ENCODE data around the gene CTRB2.

CTRB2 gene

GRCh38 chr16:75193730-75194444, 13.1 kb downstream of the CTRB2 start:
- no peaks in the 10 kb centered on the region for H3K36me3 ChIP-seq (ENCODE audit: control insufficient read depth, insufficient read depth, low read length)
- no peaks in the 10 kb centered on the region for H3K27me3 ChIP-seq (ENCODE audit: control insufficient read depth, insufficient read depth, low read length, poor library complexity, severe bottlenecking)
- no peaks in the 10 kb centered on the region for H3K4me1 ChIP-seq (ENCODE audit: control insufficient read depth, insufficient read depth, low read length)
- no peak overlapping the region for H3K27ac ChIP-seq (ENCODE audit: insufficient read depth, low read depth, low read length, poor library complexity, severe bottlenecking)
- 91 to 92% methylated on average over 10 of the region's 10 CpGs for WGBS, 2 experiments
- no peak overlapping the region for H3K4me3 ChIP-seq (ENCODE audit: insufficient read depth, low read depth, low read length)
- no peaks in the 10 kb centered on the region for H3K9me3 ChIP-seq (ENCODE audit: control insufficient read depth, low read length)

DNA sequence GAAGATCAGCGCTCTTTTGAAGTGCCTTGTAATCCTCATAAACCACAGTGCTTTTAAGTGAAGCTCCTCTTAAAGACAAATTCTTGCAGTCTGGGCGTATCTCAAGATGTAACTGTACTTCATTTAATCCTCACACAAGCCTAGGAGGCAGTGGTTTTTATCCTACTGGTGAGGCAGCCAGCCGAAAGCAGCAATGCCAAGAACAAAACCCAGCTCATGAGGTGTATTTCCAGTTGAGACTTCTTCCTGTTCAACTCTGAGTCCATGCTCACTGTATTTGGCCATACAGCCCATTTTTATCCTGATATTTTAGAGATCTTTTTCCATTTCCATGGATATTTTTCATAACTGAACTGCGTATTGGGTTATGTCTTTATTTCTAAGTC, 13.7 kb downstream of the CTRB2 start:
- H3K36me3 ChIP-seq (ENCODE audit: control insufficient read depth, insufficient read depth, low read length): no peaks in the 10 kb centered on the region
- H3K9me3 ChIP-seq (ENCODE audit: control insufficient read depth, low read length): no peaks in the 10 kb centered on the region
- no peaks in the 10 kb centered on the region for H3K27me3 ChIP-seq (ENCODE audit: control insufficient read depth, insufficient read depth, low read length, poor library complexity, severe bottlenecking)
- H3K27ac ChIP-seq (ENCODE audit: insufficient read depth, low read depth, low read length, poor library complexity, severe bottlenecking): no peak overlapping the region
- 94 to 95% methylated on average over 4 of the region's 4 CpGs for WGBS, 2 experiments
- H3K4me1 ChIP-seq (ENCODE audit: control insufficient read depth, insufficient read depth, low read length): no peaks in the 10 kb centered on the region
- no peak overlapping the region for H3K4me3 ChIP-seq (ENCODE audit: insufficient read depth, low read depth, low read length)

GRCh38 chr16:75192606-75193264, 14.2 kb downstream of the CTRB2 start:
- H3K9me3 ChIP-seq (ENCODE audit: control insufficient read depth, low read length): no peaks in the 10 kb centered on the region
- H3K4me1 ChIP-seq (ENCODE audit: control insufficient read depth, insufficient read depth, low read length): no peaks in the 10 kb centered on the region
- no peaks in the 10 kb centered on the region for H3K36me3 ChIP-seq (ENCODE audit: control insufficient read depth, insufficient read depth, low read length)
- no peak overlapping the region for H3K27ac ChIP-seq (ENCODE audit: insufficient read depth, low read depth, low read length, poor library complexity, severe bottlenecking)
- H3K4me3 ChIP-seq (ENCODE audit: insufficient read depth, low read depth, low read length): no peak overlapping the region
- 94 to 95% methylated on average over 21 of the region's 21 CpGs for WGBS, 2 experiments
- H3K27me3 ChIP-seq (ENCODE audit: control insufficient read depth, insufficient read depth, low read length, poor library complexity, severe bottlenecking): no peaks in the 10 kb centered on the region

DNA sequence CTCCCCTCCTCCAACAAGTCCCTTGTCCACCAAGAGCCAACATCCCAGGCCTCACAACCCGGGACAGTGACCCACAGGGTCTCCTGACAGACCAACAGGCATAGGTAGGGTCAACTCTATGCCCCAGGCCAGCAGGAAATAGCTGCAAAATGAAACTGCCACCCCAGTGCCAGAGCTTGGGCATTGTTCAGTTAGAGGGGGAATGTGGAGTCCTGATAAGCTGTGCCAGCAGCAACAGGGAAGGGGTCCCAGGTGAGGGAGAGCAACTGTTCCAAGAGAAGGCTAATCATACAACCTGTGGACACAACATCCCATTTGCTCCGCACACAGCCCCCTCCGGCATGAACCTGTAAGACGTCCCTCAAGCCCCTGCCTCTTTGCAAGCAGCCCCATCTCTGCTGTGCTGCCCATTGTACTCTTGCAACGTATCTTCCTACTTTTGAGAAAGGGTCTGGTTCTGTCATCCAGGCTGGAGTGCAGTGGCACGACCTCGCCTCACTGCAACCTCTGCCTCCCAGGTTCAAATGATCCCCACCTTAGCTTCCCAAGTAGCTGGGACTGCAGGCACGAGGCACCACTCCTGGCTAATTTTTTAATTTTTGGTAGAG, 17.2 kb downstream of the CTRB2 start:
- WGBS, 2 experiments: 89% methylated on average over 8 of the region's 8 CpGs
- no peaks in the 10 kb centered on the region for H3K4me1 ChIP-seq (ENCODE audit: control insufficient read depth, insufficient read depth, low read length)
- no peaks in the 10 kb centered on the region for H3K9me3 ChIP-seq (ENCODE audit: control insufficient read depth, low read length)

GRCh38 chr16:75188832-75189477, 18.0 kb downstream of the CTRB2 start:
- H3K4me1 ChIP-seq (ENCODE audit: control insufficient read depth, insufficient read depth, low read length): no peaks in the 10 kb centered on the region
- H3K9me3 ChIP-seq (ENCODE audit: control insufficient read depth, low read length): no peaks in the 10 kb centered on the region
- no peak overlapping the region for H3K4me3 ChIP-seq (ENCODE audit: insufficient read depth, low read depth, low read length)
- 92 to 96% methylated on average over 14 of the region's 14 CpGs for WGBS, 2 experiments
- H3K36me3 ChIP-seq (ENCODE audit: control insufficient read depth, insufficient read depth, low read length): no peaks in the 10 kb centered on the region
- no peak overlapping the region for H3K27ac ChIP-seq (ENCODE audit: insufficient read depth, low read depth, low read length, poor library complexity, severe bottlenecking)
- no peaks in the 10 kb centered on the region for H3K27me3 ChIP-seq (ENCODE audit: control insufficient read depth, insufficient read depth, low read length, poor library complexity, severe bottlenecking)

More for the DNA sequence above, 17.2 kb downstream of the CTRB2 start:
- Histone ChIP-seq H3K27ac (ENCODE audit: insufficient read depth, low read depth, low read length, poor library complexity, severe bottlenecking) (no peak overlapping the region), H3K4me3 (ENCODE audit: insufficient read depth, low read depth, low read length) (no peak overlapping the region), H3K36me3 (ENCODE audit: control insufficient read depth, insufficient read depth, low read length) (no peaks in the 10 kb centered on the region), H3K27me3 (ENCODE audit: control insufficient read depth, insufficient read depth, low read length, poor library complexity, severe bottlenecking) (no peaks in the 10 kb centered on the region)

- Histone ChIP-seq H3K4me1 (ENCODE audit: control insufficient read depth, insufficient read depth, low read length) (no peaks in the 10 kb centered on the region), H3K27ac (ENCODE audit: insufficient read depth, low read depth, low read length, poor library complexity, severe bottlenecking) (no peak overlapping the region)
- WGBS, 2 experiments: 63 to 65% methylated on average over 3 of the region's 3 CpGs
Observed at GRCh38 chr16:75181630-75182029, 25.3 kb downstream of the CTRB2 start.

GRCh38 chr16:75179208-75179607, 27.8 kb downstream of the CTRB2 start:
- Histone ChIP-seq H3K4me3 (ENCODE audit: insufficient read depth, low read depth, low read length) (no peak overlapping the region), H3K4me1 (ENCODE audit: control insufficient read depth, insufficient read depth, low read length) (no peaks in the 10 kb centered on the region), H3K36me3 (ENCODE audit: control insufficient read depth, insufficient read depth, low read length) (no peaks in the 10 kb centered on the region), H3K9me3 (ENCODE audit: control insufficient read depth, low read length) (no peaks in the 10 kb centered on the region), H3K27me3 (ENCODE audit: control insufficient read depth, insufficient read depth, low read length, poor library complexity, severe bottlenecking) (no peaks in the 10 kb centered on the region), H3K27ac (ENCODE audit: insufficient read depth, low read depth, low read length, poor library complexity, severe bottlenecking) (no peak overlapping the region)
- WGBS, 2 experiments: 91 to 95% methylated on average over 6 of the region's 6 CpGs

More at GRCh38 chr16:75181630-75182029, 25.3 kb downstream of the CTRB2 start:
- no peaks in the 10 kb centered on the region for H3K27me3 ChIP-seq (ENCODE audit: control insufficient read depth, insufficient read depth, low read length, poor library complexity, severe bottlenecking)
- no peaks in the 10 kb centered on the region for H3K36me3 ChIP-seq (ENCODE audit: control insufficient read depth, insufficient read depth, low read length)
- no peak overlapping the region for H3K4me3 ChIP-seq (ENCODE audit: insufficient read depth, low read depth, low read length)
- H3K9me3 ChIP-seq (ENCODE audit: control insufficient read depth, low read length): no peaks in the 10 kb centered on the region

DNA sequence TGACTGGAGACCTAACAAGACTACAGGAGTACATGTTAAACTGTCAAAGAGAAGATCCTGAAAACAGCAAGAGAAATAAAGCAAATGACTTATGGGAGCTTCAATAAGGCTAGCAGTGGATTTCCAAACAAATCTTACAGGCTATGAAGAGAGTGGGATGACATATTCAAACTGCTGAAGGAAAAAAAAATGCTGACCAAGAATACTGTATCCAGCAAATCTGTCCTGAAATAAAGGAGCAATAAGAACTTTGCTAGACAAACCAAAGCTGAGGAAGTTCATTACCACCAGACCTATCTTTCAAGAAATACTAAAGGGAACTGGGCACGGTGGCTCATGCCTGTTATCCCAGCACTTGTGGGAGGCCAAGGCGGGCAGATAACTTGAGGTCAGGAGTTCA, 30.0 kb downstream of the CTRB2 start:
- Histone ChIP-seq H3K36me3 (ENCODE audit: control insufficient read depth, insufficient read depth, low read length) (peaks cover 8% of the 10 kb centered on the region), H3K4me3 (ENCODE audit: insufficient read depth, low read depth, low read length) (no peak overlapping the region), H3K4me1 (ENCODE audit: control insufficient read depth, insufficient read depth, low read length) (no peaks in the 10 kb centered on the region), H3K27me3 (ENCODE audit: control insufficient read depth, insufficient read depth, low read length, poor library complexity, severe bottlenecking) (no peaks in the 10 kb centered on the region), H3K9me3 (ENCODE audit: control insufficient read depth, low read length) (peaks cover 5% of the 10 kb centered on the region), H3K27ac (ENCODE audit: insufficient read depth, low read depth, low read length, poor library complexity, severe bottlenecking) (no peak overlapping the region)
- 86 to 89% methylated on average over 2 of the region's 2 CpGs for WGBS, 2 experiments

GRCh38 chr16:75175074-75175473, 31.9 kb downstream of the CTRB2 start:
- Histone ChIP-seq H3K27me3 (ENCODE audit: control insufficient read depth, insufficient read depth, low read length, poor library complexity, severe bottlenecking) (no peaks in the 10 kb centered on the region), H3K4me3 (ENCODE audit: insufficient read depth, low read depth, low read length) (no peak overlapping the region), H3K9me3 (ENCODE audit: control insufficient read depth, low read length) (peaks cover 5% of the 10 kb centered on the region), H3K4me1 (ENCODE audit: control insufficient read depth, insufficient read depth, low read length) (no peaks in the 10 kb centered on the region), H3K36me3 (ENCODE audit: control insufficient read depth, insufficient read depth, low read length) (peaks cover 20% of the 10 kb centered on the region), H3K27ac (ENCODE audit: insufficient read depth, low read depth, low read length, poor library complexity, severe bottlenecking) (no peak overlapping the region)
- WGBS, 2 experiments: 95 to 96% methylated on average over 3 of the region's 3 CpGs

DNA sequence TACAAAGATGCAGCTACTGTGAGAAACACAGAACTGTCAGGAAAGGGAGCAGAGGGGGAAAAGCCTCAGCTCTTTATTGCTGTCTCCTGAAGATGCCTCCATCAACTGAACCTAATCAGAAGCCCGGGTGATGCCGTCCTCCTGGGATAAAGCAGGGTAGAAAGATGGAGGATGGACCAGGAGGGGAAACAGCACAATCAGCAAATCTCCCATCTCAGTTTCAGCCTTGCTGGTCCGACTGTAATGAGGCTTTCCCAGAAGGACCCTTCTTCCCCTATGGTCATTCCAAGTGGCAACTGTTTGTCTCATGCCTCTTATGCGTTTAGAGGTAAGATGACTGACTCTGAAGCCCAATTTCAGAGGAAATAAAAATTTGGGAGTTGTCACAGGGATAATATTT, 34.4 kb downstream of the CTRB2 start:
- Histone ChIP-seq H3K4me1 (ENCODE audit: control insufficient read depth, insufficient read depth, low read length) (no peaks in the 10 kb centered on the region), H3K9me3 (ENCODE audit: control insufficient read depth, low read length) (peaks cover 12% of the 10 kb centered on the region), H3K27ac (ENCODE audit: insufficient read depth, low read depth, low read length, poor library complexity, severe bottlenecking) (no peak overlapping the region), H3K27me3 (ENCODE audit: control insufficient read depth, insufficient read depth, low read length, poor library complexity, severe bottlenecking) (no peaks in the 10 kb centered on the region), H3K36me3 (ENCODE audit: control insufficient read depth, insufficient read depth, low read length) (peaks cover 45% of the 10 kb centered on the region), H3K4me3 (ENCODE audit: insufficient read depth, low read depth, low read length) (no peak overlapping the region)
- 95 to 96% methylated on average over 4 of the region's 4 CpGs for WGBS, 2 experiments

Measured in ectodermal cell (in vitro differentiated cells).